ENCODE results near the gene ATG3.
"Not testable (repeated sequence)": the region's sequence is repeated elsewhere in the genome, so short reads cannot be mapped to it uniquely, and the experiment has no call there.

Gene ATG3

GRCh38 chr3:112560721-112561483, 860 bp downstream of the ATG3 start:
- DNase-seq (ENCODE audit: low spot score), result peak; percentile 47

GRCh38 chr3:112560307-112560706, 1.5 kb downstream of the ATG3 start:
- no peak for DNase-seq (ENCODE audit: low spot score)

GRCh38 chr3:112557976-112558375, 3.8 kb downstream of the ATG3 start:
- DNase-seq (ENCODE audit: low spot score), result no peak

GRCh38 chr3:112555535-112556170, 6.1 kb downstream of the ATG3 start:
- DNase-seq (ENCODE audit: low spot score), result no peak

GRCh38 chr3:112550859-112551258, 10.9 kb downstream of the ATG3 start:
- no peak for DNase-seq (ENCODE audit: low spot score)

- DNase-seq (ENCODE audit: low spot score), result no peak
Measured at GRCh38 chr3:112546216-112546759, 15.5 kb downstream of the ATG3 start.

- no peak for DNase-seq (ENCODE audit: low spot score)
Measured at GRCh38 chr3:112539825-112540650, 21.7 kb downstream of the ATG3 start.

GRCh38 chr3:112531358-112531781, 30.4 kb downstream of the ATG3 start:
- peak; percentile 30 for DNase-seq (ENCODE audit: low spot score)

- no peak for DNase-seq (ENCODE audit: low spot score)
Measured at GRCh38 chr3:112530573-112530972, 31.2 kb downstream of the ATG3 start.

- not testable (repeated sequence) for DNase-seq (ENCODE audit: low spot score)
Measured at GRCh38 chr3:112524127-112524526, 37.6 kb downstream of the ATG3 start.

- peak; percentile 60 for DNase-seq (ENCODE audit: low spot score)
Measured at GRCh38 chr3:112519424-112520001, 42.2 kb downstream of the ATG3 start.

- not testable (repeated sequence) for DNase-seq (ENCODE audit: low spot score)
Measured at GRCh38 chr3:112518970-112519369, 42.8 kb downstream of the ATG3 start.

GRCh38 chr3:112514527-112515128, 47.1 kb downstream of the ATG3 start:
- DNase-seq (ENCODE audit: low spot score), result no peak

GRCh38 chr3:112512320-112512719, 49.4 kb downstream of the ATG3 start:
- no peak for DNase-seq (ENCODE audit: low spot score)

- no peak for DNase-seq (ENCODE audit: low spot score)
Measured at GRCh38 chr3:112508860-112509259, 52.9 kb downstream of the ATG3 start.

GRCh38 chr3:112508261-112508660, 53.5 kb downstream of the ATG3 start:
- DNase-seq (ENCODE audit: low spot score), result no peak

GRCh38 chr3:112505907-112506306, 55.9 kb downstream of the ATG3 start:
- no peak for DNase-seq (ENCODE audit: low spot score)

- DNase-seq (ENCODE audit: low spot score), result no peak
Measured at GRCh38 chr3:112504123-112504522, 57.6 kb downstream of the ATG3 start.

- no peak for DNase-seq (ENCODE audit: low spot score)
Measured at GRCh38 chr3:112503304-112503972, 58.3 kb downstream of the ATG3 start.

GRCh38 chr3:112500621-112501020, 61.1 kb downstream of the ATG3 start:
- DNase-seq (ENCODE audit: low spot score), result no peak
